GM12872 (cell line): ENCODE data around the gene MLNR.

Source experiments
- CTCF ChIP-seq: IDR thresholded peaks from 3 replicates; pipeline ENCODE4 v1.5.1; 2011; ENCODE audit warnings: low read depth, mild to moderate bottlenecking, low read length, moderate library complexity; ENCODE audit not compliant: insufficient read depth

Gene MLNR

DNA sequence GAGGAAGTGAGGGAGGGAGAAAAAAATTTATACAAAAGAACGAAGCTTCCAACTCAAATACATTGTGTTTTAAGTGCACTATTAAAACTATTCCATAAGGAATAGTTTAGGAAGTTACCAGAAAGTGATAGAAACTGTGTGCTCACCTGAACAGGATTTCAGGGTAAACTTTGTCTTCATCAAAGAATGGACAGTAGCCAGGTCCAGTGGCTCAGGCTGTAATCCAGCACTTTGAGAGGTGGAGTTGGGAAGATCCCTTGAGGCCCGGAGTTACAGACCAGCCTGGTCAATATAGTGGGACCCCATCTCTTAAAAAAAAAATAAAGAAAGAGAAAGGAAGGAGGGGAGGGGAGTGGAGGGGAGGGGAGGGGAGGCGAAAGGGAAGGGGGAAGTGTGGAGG, 14.6 kb downstream of the MLNR start:
- no peak for TF ChIP-seq CTCF

DNA sequence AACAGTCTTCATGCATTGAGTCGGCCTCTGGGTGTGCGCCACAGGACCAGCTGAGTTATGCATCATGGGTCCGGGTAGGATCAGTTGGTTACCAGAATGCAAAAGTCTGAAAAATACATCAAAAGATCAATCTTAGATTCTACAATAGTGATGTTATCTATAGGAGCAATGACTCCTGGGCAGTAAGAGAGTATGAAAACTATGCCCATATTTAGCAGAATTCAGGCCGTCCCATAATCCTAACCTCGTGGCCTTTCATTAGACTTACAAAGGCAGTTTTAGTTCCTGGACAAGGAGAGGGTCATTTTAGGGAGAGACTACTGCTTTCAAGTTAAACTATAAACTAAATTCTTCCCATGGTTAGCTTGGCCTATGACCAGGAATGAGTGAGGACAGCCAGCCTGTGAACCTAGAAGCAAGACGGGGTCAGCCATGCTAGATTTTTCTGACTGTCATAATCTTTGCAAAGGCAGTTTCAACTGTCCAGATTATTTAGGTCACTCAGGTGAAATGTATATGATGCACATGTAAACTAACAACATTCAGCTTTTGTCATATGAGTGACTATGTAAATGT, 15.8 kb downstream of the MLNR start:
- no peak for TF ChIP-seq CTCF

GRCh38 chr13:49238621-49239020, 18.5 kb downstream of the MLNR start:
- no peak for TF ChIP-seq CTCF

GRCh38 chr13:49240017-49240416, 19.9 kb downstream of the MLNR start:
- peak; percentile 63 for TF ChIP-seq CTCF

- no peak for TF ChIP-seq CTCF
Measured at GRCh38 chr13:49241296-49241695, 21.2 kb downstream of the MLNR start.

DNA sequence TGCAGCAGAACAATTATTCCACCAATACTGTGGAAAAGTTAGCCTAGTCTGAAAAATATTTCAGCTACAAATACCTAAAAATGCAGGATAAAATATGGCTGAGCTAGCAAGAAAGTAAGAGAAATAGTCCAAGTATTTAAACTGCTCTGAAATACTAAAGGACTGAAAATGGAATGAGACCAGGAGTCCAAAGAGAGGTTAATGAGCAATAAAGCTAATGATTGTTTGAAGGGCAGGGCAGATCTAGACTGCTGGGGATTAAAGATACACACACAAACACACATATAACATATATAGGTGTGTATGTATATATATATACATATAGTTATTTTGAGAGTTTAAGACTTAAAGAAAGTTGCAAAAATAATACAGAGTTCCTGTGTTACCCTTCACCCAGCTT, 25.0 kb downstream of the MLNR start:
- no peak for TF ChIP-seq CTCF

GRCh38 chr13:49246850-49247642, 26.9 kb downstream of the MLNR start:
- no peak for TF ChIP-seq CTCF
